GM23338 (cell line): ENCODE results near the gene USP24. TPM values are rescaled to one million over a fixed set of nuclear protein-coding genes. Genes with fewer than 3 reads are reported as not detected.

Experiments used
- ATAC-seq: fragments of 200-7000 bp; cut with Tn5 transposase; 3 replicates; pipeline ENCODE4 v1.9.1; 2020
- DNase-seq: peaks from one replicate; pipeline ENCODE4 v3.0.0-alpha.2; 2015; ENCODE audit warnings: low spot score
- H2AFZ ChIP-seq: fragments of 200-600 bp; sonication (generic); 2 replicates; pipeline ENCODE4 v1.8.0; 2016; ENCODE audit warnings: antibody characterized with exemption, mild to moderate bottlenecking, moderate library complexity
- H3F3A ChIP-seq: fragments of 200-600 bp; sonication (generic); replicated peaks from 2 replicates; pipeline ENCODE4 v1.8.0; 2017; ENCODE audit warnings: antibody characterized with exemption, mixed run types, low read depth
- H3K27ac ChIP-seq: fragments of 200-600 bp; sonication (generic); 2 replicates; pipeline ENCODE4 v1.6.1; 2016; ENCODE audit warnings: low read depth
- H3K27me3 ChIP-seq: fragments of 200-600 bp; sonication (generic); 2 replicates; pipeline ENCODE4 v1.8.0; 2016; ENCODE audit warnings: mild to moderate bottlenecking, mixed run types, moderate library complexity; ENCODE audit not compliant: insufficient read depth
- H3K36me3 ChIP-seq: fragments of 200-600 bp; sonication (generic); 2 replicates; pipeline ENCODE4 v1.8.0; 2016; ENCODE audit warnings: mild to moderate bottlenecking; ENCODE audit not compliant: insufficient read depth
- H3K4me1 ChIP-seq: fragments of 200-600 bp; sonication (generic); 2 replicates; pipeline ENCODE4 v1.8.0; 2016; ENCODE audit warnings: mild to moderate bottlenecking, moderate library complexity; ENCODE audit not compliant: insufficient read depth
- H3K4me2 ChIP-seq: fragments of 200-600 bp; sonication (generic); 2 replicates; pipeline ENCODE4 v1.7.1; 2017; ENCODE audit warnings: mixed run types
- H3K4me3 ChIP-seq: fragments of 200-600 bp; sonication (generic); 2 replicates; pipeline ENCODE4 v1.6.1; 2016; ENCODE audit warnings: mixed run types
- H3K79me2 ChIP-seq: fragments of 200-600 bp; sonication (generic); replicated peaks from 2 replicates; pipeline ENCODE4 v1.8.0; 2017; ENCODE audit warnings: mild to moderate bottlenecking; ENCODE audit not compliant: insufficient read depth
- H3K9me2 ChIP-seq: fragments of 200-600 bp; sonication (generic); 2 replicates; pipeline ENCODE4 v1.8.0; 2017; ENCODE audit not compliant: insufficient read depth
- H4K20me1 ChIP-seq: fragments of 200-600 bp; sonication (generic); replicated peaks from 2 replicates; pipeline ENCODE4 v1.8.0; 2017; ENCODE audit warnings: mild to moderate bottlenecking; ENCODE audit not compliant: insufficient read depth
- H3K27ac Mint-ChIP-seq: 2 replicates; pipeline ENCODE4 v1.8.0; 2020; ENCODE audit warnings: inconsistent platforms, mild to moderate bottlenecking, moderate library complexity, mixed read lengths
- H3K27me3 Mint-ChIP-seq: 3 replicates; pipeline ENCODE4 v1.8.0; 2022; ENCODE audit warnings: low read depth, mild to moderate bottlenecking, moderate library complexity, mixed read lengths, inconsistent platforms; ENCODE audit not compliant: insufficient read depth, poor library complexity
- H3K36me3 Mint-ChIP-seq: 3 replicates; pipeline ENCODE4 v1.8.0; 2021; ENCODE audit warnings: low read depth, mild to moderate bottlenecking, inconsistent platforms, moderate library complexity, mixed read lengths
- H3K4me1 Mint-ChIP-seq: 3 replicates; pipeline ENCODE4 v1.8.0; 2020; ENCODE audit warnings: mild to moderate bottlenecking, inconsistent platforms, mixed read lengths
- H3K4me3 Mint-ChIP-seq: 3 replicates; pipeline ENCODE4 v1.8.0; 2021; ENCODE audit warnings: moderate library complexity, mild to moderate bottlenecking, inconsistent platforms, mixed read lengths
- H3K9me3 Mint-ChIP-seq: 3 replicates; pipeline ENCODE4 v1.8.0; 2020; ENCODE audit warnings: moderate library complexity, mild to moderate bottlenecking, inconsistent platforms, mixed read lengths
- CREB1 ChIP-seq: fragments of 250-450 bp; sonication (Bioruptor Pico); IDR thresholded peaks from 2 replicates; pipeline ENCODE4 v1.5.0; 2020; ENCODE audit warnings: low read depth, mild to moderate bottlenecking, moderate library complexity
- EZH2 ChIP-seq: fragments of 200-600 bp; sonication (generic); IDR thresholded peaks from one replicate; pipeline ENCODE4 v1.8.0; 2017; ENCODE audit warnings: antibody characterized with exemption, mild to moderate bottlenecking, low read depth; ENCODE audit not compliant: unreplicated experiment
- EZH2phosphoT487 ChIP-seq: fragments of 200-600 bp; sonication (generic); IDR thresholded peaks from one replicate; pipeline ENCODE4 v1.8.1; 2018; ENCODE audit warnings: antibody characterized with exemption; ENCODE audit not compliant: unreplicated experiment
- JUNB ChIP-seq: IDR thresholded peaks from one replicate; pipeline ENCODE4 v1.6.1; 2016; ENCODE audit warnings: antibody characterized with exemption; ENCODE audit not compliant: unreplicated experiment
- NANOG ChIP-seq: IDR thresholded peaks from 2 replicates; pipeline ENCODE4 v1.6.1; 2016; ENCODE audit warnings: antibody characterized with exemption, borderline replicate concordance
- POLR2AphosphoS5 ChIP-seq: IDR thresholded peaks from 2 replicates; pipeline ENCODE4 v1.6.1; 2016; ENCODE audit warnings: antibody characterized with exemption, low read depth
- STAT1 ChIP-seq: IDR thresholded peaks from one replicate; pipeline ENCODE4 v1.6.1; 2016; ENCODE audit warnings: antibody characterized with exemption; ENCODE audit not compliant: unreplicated experiment
- ZNF114 ChIP-seq: fragments of 250-450 bp; sonication (Bioruptor Pico); IDR thresholded peaks from 2 replicates; pipeline ENCODE4 v1.5.0; 2020; ENCODE audit warnings: mild to moderate bottlenecking, moderate library complexity
- ZNF331 ChIP-seq: fragments of 250-450 bp; sonication (Bioruptor Pico); IDR thresholded peaks from 2 replicates; pipeline ENCODE4 v1.5.0; 2020; ENCODE audit warnings: low read depth, mild to moderate bottlenecking, moderate library complexity
- polyA plus RNA-seq: library from polyadenylated mRNA; unstranded; fragments of >200 nt; fragmentation: Nextera tagmentation; extraction: Ambion mirVana; gene quantifications from 2 replicates; pipeline ENCODE4 v1.2.1, GENCODE V29; 2016
- total RNA-seq: library from RNA; depleted of rRNA; stranded (reverse); fragments of >200 nt; shearing (Covaris generic); gene quantifications from 2 replicates; pipeline ENCODE4 v1.2.3, GENCODE V29; 2014
- TF ChIP-seq, protein P1 (sequence below): IDR thresholded peaks from 2 replicates; pipeline ENCODE4 v1.6.1; 2016; ENCODE audit warnings: antibody characterized with exemption
- TF ChIP-seq, protein P2 (sequence below): IDR thresholded peaks from one replicate; pipeline ENCODE4 v1.6.1; 2018; ENCODE audit warnings: antibody characterized with exemption; ENCODE audit not compliant: unreplicated experiment
- TF ChIP-seq, protein P3 (sequence below): fragments of 250-450 bp; sonication (Bioruptor Pico); IDR thresholded peaks from 2 replicates; pipeline ENCODE4 v1.5.0; 2020; ENCODE audit warnings: mild to moderate bottlenecking, moderate library complexity
- TF ChIP-seq, protein P4 (sequence below), 2 experiments: fragments of 200-600 bp in 1 of 2; sonication (generic) in 1 of 2; conservative IDR thresholded peaks; 2 replicates each; pipeline versions ENCODE4 v1.5.1 to v1.6.1; 2016 to 2017; ENCODE audit warnings: antibody characterized with exemption in 2 of 2, low read depth in 2 of 2, mild to moderate bottlenecking in 2 of 2, moderate library complexity in 1 of 2

Gene USP24
- total and polyA plus RNA-seq, 2 experiments from 2014 or later = 12.1 to 32.6 TPM

DNA sequence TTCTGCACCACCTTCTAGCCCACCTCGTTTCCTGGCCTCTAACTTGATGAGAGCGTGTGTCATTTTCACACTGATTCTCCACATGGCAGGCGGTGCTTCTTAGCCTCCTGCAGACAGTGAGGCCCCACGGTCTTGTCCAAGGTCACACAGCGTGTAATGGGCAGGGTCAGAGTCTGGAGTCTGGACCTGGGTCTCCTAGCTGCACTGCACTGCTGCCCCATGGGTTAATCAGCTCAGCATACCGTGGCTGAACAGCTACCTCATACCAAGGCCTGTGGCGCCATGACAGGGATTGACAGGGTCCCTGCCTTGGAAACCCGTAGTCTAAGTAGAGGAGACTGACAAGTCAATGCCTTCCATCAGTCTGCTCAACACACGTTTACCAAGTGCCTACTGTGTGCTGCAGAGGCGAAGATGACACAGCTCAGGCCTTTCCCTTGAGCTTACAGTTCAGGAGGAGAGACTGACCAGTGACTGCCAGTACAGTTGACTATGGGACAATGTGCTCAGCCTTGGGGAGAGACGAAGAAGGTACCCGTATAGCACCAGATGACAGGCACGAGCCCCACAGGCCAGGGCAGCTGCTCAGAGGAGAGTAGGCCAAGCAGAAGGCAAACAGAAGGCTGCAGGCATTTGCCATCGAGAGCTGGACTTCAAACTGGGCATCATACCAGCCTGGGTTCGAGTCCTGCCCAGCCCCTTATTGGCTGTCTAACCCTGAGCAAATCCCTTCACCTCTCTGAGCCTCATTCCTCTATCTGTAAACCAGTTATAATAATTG lies 170.4 kb downstream of the USP24 start:
- H3K27me3 Mint-ChIP-seq = peaks cover 26% of the 10 kb centered on the region
- H3K79me2 ChIP-seq = peaks cover 97% of the 10 kb centered on the region
- no peak for DNase-seq

More for the DNA sequence above, 170.4 kb downstream of the USP24 start:
- Mint-ChIP-seq H3K36me3 (peaks cover 38% of the 10 kb centered on the region), H3K4me1 (peaks cover 20% of the 10 kb centered on the region), H3K27ac (no peak overlapping the region), H3K9me3 (no peaks in the 10 kb centered on the region), H3K4me3 (no peak overlapping the region)
- TF ChIP-seq ZNF331 (CRISPR knock-in tag) (no peak), EZH2 (no peak), STAT1 (no peak), ZNF114 (CRISPR knock-in tag) (no peak), JUNB (no peak), CREB1 (CRISPR knock-in tag) (no peak), POLR2AphosphoS5 (no peak), NANOG (no peak), EZH2phosphoT487 (no peak)
- TF ChIP-seq, protein P1, sequence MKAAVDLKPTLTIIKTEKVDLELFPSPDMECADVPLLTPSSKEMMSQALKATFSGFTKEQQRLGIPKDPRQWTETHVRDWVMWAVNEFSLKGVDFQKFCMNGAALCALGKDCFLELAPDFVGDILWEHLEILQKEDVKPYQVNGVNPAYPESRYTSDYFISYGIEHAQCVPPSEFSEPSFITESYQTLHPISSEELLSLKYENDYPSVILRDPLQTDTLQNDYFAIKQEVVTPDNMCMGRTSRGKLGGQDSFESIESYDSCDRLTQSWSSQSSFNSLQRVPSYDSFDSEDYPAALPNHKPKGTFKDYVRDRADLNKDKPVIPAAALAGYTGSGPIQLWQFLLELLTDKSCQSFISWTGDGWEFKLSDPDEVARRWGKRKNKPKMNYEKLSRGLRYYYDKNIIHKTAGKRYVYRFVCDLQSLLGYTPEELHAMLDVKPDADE = no peak
- TF ChIP-seq, protein P2, sequence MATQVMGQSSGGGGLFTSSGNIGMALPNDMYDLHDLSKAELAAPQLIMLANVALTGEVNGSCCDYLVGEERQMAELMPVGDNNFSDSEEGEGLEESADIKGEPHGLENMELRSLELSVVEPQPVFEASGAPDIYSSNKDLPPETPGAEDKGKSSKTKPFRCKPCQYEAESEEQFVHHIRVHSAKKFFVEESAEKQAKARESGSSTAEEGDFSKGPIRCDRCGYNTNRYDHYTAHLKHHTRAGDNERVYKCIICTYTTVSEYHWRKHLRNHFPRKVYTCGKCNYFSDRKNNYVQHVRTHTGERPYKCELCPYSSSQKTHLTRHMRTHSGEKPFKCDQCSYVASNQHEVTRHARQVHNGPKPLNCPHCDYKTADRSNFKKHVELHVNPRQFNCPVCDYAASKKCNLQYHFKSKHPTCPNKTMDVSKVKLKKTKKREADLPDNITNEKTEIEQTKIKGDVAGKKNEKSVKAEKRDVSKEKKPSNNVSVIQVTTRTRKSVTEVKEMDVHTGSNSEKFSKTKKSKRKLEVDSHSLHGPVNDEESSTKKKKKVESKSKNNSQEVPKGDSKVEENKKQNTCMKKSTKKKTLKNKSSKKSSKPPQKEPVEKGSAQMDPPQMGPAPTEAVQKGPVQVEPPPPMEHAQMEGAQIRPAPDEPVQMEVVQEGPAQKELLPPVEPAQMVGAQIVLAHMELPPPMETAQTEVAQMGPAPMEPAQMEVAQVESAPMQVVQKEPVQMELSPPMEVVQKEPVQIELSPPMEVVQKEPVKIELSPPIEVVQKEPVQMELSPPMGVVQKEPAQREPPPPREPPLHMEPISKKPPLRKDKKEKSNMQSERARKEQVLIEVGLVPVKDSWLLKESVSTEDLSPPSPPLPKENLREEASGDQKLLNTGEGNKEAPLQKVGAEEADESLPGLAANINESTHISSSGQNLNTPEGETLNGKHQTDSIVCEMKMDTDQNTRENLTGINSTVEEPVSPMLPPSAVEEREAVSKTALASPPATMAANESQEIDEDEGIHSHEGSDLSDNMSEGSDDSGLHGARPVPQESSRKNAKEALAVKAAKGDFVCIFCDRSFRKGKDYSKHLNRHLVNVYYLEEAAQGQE = no peak
- TF ChIP-seq, protein P3, sequence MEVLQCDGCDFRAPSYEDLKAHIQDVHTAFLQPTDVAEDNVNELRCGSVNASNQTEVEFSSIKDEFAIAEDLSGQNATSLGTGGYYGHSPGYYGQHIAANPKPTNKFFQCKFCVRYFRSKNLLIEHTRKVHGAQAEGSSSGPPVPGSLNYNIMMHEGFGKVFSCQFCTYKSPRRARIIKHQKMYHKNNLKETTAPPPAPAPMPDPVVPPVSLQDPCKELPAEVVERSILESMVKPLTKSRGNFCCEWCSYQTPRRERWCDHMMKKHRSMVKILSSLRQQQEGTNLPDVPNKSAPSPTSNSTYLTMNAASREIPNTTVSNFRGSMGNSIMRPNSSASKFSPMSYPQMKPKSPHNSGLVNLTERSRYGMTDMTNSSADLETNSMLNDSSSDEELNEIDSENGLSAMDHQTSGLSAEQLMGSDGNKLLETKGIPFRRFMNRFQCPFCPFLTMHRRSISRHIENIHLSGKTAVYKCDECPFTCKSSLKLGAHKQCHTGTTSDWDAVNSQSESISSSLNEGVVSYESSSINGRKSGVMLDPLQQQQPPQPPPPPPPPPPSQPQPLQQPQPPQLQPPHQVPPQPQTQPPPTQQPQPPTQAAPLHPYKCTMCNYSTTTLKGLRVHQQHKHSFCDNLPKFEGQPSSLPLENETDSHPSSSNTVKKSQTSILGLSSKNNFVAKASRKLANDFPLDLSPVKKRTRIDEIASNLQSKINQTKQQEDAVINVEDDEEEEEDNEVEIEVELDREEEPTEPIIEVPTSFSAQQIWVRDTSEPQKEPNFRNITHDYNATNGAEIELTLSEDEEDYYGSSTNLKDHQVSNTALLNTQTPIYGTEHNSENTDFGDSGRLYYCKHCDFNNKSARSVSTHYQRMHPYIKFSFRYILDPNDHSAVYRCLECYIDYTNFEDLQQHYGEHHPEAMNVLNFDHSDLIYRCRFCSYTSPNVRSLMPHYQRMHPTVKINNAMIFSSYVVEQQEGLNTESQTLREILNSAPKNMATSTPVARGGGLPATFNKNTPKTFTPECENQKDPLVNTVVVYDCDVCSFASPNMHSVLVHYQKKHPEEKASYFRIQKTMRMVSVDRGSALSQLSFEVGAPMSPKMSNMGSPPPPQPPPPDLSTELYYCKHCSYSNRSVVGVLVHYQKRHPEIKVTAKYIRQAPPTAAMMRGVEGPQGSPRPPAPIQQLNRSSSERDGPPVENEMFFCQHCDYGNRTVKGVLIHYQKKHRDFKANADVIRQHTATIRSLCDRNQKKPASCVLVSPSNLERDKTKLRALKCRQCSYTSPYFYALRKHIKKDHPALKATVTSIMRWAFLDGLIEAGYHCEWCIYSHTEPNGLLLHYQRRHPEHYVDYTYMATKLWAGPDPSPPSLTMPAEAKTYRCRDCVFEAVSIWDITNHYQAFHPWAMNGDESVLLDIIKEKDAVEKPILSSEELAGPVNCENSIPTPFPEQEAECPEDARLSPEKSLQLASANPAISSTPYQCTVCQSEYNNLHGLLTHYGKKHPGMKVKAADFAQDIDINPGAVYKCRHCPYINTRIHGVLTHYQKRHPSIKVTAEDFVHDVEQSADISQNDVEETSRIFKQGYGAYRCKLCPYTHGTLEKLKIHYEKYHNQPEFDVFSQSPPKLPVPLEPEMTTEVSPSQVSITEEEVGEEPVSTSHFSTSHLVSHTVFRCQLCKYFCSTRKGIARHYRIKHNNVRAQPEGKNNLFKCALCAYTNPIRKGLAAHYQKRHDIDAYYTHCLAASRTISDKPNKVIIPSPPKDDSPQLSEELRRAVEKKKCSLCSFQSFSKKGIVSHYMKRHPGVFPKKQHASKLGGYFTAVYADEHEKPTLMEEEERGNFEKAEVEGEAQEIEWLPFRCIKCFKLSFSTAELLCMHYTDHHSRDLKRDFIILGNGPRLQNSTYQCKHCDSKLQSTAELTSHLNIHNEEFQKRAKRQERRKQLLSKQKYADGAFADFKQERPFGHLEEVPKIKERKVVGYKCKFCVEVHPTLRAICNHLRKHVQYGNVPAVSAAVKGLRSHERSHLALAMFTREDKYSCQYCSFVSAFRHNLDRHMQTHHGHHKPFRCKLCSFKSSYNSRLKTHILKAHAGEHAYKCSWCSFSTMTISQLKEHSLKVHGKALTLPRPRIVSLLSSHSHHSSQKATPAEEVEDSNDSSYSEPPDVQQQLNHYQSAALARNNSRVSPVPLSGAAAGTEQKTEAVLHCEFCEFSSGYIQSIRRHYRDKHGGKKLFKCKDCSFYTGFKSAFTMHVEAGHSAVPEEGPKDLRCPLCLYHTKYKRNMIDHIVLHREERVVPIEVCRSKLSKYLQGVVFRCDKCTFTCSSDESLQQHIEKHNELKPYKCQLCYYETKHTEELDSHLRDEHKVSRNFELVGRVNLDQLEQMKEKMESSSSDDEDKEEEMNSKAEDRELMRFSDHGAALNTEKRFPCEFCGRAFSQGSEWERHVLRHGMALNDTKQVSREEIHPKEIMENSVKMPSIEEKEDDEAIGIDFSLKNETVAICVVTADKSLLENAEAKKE (CRISPR knock-in tag) = no peak
- TF ChIP-seq, protein P4, sequence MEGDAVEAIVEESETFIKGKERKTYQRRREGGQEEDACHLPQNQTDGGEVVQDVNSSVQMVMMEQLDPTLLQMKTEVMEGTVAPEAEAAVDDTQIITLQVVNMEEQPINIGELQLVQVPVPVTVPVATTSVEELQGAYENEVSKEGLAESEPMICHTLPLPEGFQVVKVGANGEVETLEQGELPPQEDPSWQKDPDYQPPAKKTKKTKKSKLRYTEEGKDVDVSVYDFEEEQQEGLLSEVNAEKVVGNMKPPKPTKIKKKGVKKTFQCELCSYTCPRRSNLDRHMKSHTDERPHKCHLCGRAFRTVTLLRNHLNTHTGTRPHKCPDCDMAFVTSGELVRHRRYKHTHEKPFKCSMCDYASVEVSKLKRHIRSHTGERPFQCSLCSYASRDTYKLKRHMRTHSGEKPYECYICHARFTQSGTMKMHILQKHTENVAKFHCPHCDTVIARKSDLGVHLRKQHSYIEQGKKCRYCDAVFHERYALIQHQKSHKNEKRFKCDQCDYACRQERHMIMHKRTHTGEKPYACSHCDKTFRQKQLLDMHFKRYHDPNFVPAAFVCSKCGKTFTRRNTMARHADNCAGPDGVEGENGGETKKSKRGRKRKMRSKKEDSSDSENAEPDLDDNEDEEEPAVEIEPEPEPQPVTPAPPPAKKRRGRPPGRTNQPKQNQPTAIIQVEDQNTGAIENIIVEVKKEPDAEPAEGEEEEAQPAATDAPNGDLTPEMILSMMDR (conservative IDR thresholded peaks at IDR 0.05; ENCODE audit: low read depth in 2 of 2) = no peak
- Histone ChIP-seq H4K20me1 (peaks cover 69% of the 10 kb centered on the region), H3K36me3 (peaks cover 46% of the 10 kb centered on the region), H3F3A (0 out of 2 replicates have a peak, but pooled peaks cover 8% of the 10 kb centered on the region), H3K4me2 (no peak overlapping the region), H3K4me3 (no peak overlapping the region), H2AFZ (no peak overlapping the region), H3K9me2 (no peaks in the 10 kb centered on the region), H3K27ac (no peak overlapping the region), H3K4me1 (peaks cover 31% of the 10 kb centered on the region), H3K27me3 (peaks cover 8% of the 10 kb centered on the region; the same call in 1 of the 2 replicates)
- no peak for ATAC-seq
